HG03066 (cell line): Measurements from ENCODE around the gene ALDH18A1.
A peak's percentile ranks its signal among the peaks of the same experiment; 100 is the strongest.
"Not testable (repeated sequence)": the region's sequence is repeated elsewhere in the genome, so short reads cannot be mapped to it uniquely, and the experiment has no call there.

Experiments
- ATAC-seq: cut with Tn5 transposase; IDR thresholded peaks from one replicate; pipeline ENCODE4 v1.9.1; 2021; ENCODE audit warnings: low read depth; ENCODE audit not compliant: unreplicated experiment

Gene ALDH18A1

GRCh38 chr10:95656291-95657164 lies at the start of gene ALDH18A1:
TSS of gene ALDH18A1 (minus strand) at chr10:95656711. CDS start at chr10:95653377, 3,334 bp downstream.
- peak; percentile 81 for ATAC-seq

- ATAC-seq, result no peak
Measured at GRCh38 chr10:95698415-95698814, 41.9 kb upstream of the ALDH18A1 start.

GRCh38 chr10:95697429-95697828 lies 40.9 kb upstream of the ALDH18A1 start:
- ATAC-seq, result no peak

- ATAC-seq, result no peak
Measured at GRCh38 chr10:95694665-95695064, 38.2 kb upstream of the ALDH18A1 start.

- ATAC-seq, result peak; percentile 99
Measured at GRCh38 chr10:95693668-95694534, 37.4 kb upstream of the ALDH18A1 start, which contains the start of gene TCTN3. TSS of gene TCTN3 (minus strand) at chr10:95693927. CDS start at chr10:95693899, 28 bp downstream.

GRCh38 chr10:95693071-95693667 lies 36.7 kb upstream of the ALDH18A1 start:
- ATAC-seq, result no peak

- no peak for ATAC-seq
Measured at GRCh38 chr10:95691281-95691680, 34.8 kb upstream of the ALDH18A1 start.

- no peak for ATAC-seq
Measured at GRCh38 chr10:95688648-95689047, 32.1 kb upstream of the ALDH18A1 start.

GRCh38 chr10:95683966-95684365 lies 27.5 kb upstream of the ALDH18A1 start:
- no peak for ATAC-seq

- no peak for ATAC-seq
Measured at GRCh38 chr10:95675403-95676116, 19.0 kb upstream of the ALDH18A1 start.

- no peak for ATAC-seq
Measured at GRCh38 chr10:95674643-95675042, 18.1 kb upstream of the ALDH18A1 start.

GRCh38 chr10:95672641-95673040 lies 16.1 kb upstream of the ALDH18A1 start:
- ATAC-seq, result not testable (repeated sequence)

- ATAC-seq, result no peak
Measured at GRCh38 chr10:95664543-95664942, 8.0 kb upstream of the ALDH18A1 start.

- no peak for ATAC-seq
Measured at GRCh38 chr10:95663496-95663895, 7.0 kb upstream of the ALDH18A1 start.

- ATAC-seq, result no peak
Measured at GRCh38 chr10:95661818-95662217, 5.3 kb upstream of the ALDH18A1 start.

GRCh38 chr10:95660283-95660682 lies 3.8 kb upstream of the ALDH18A1 start:
- ATAC-seq, result no peak

GRCh38 chr10:95657250-95657649 lies 739 bp upstream of the ALDH18A1 start:
- ATAC-seq, result no peak

GRCh38 chr10:95655571-95656290 lies 780 bp downstream of the ALDH18A1 start:
- peak; percentile 32 for ATAC-seq

GRCh38 chr10:95653895-95654294 lies 2.6 kb downstream of the ALDH18A1 start:
- no peak for ATAC-seq
